HEK293 (cell line): ENCODE results near the gene RASA3.
A peak's percentile ranks its signal among the peaks of the same experiment; 100 is the strongest.

Source experiments
- CTCF ChIA-PET: fragments of 350-600 bp; formaldehyde crosslinking; extraction: SDS; loops from one replicate; lab custom pipeline; 2021; ENCODE audit warnings: antibody characterized with exemption; lab: Yijun Ruan, JAX
- POLR2A ChIA-PET: fragments of 300-600 bp; formaldehyde crosslinking; extraction: SDS; loops from one replicate; lab custom pipeline; 2020; ENCODE audit warnings: antibody characterized with exemption, inconsistent platforms; lab: Yijun Ruan, JAX
- H3K27ac ChIP-seq: fragments of 200-500 bp; sonication (Bioruptor generic); 2 replicates; pipeline ENCODE4 v1.5.1; 2014; ENCODE audit warnings: low read depth, low read length, control low read depth, inconsistent platforms; ENCODE audit errors: extremely low read depth
- H3K36me3 ChIP-seq, 2 experiments: fragments of 200-500 bp in 1 of 2; sonication (Bioruptor generic) in 1 of 2; 1 replicate in 1 of 2; 2 replicates in 1 of 2; pipeline ENCODE4 v1.5.1; 2014 to 2017; ENCODE audit warnings: inconsistent platforms in 2 of 2, low read length in 2 of 2; ENCODE audit not compliant: control insufficient read depth in 2 of 2, insufficient read depth in 1 of 2
- H3K4me1 ChIP-seq: fragments of 200-500 bp; sonication (Bioruptor generic); 2 replicates; pipeline ENCODE4 v1.5.1; 2014; ENCODE audit warnings: mild to moderate bottlenecking, low read length, inconsistent platforms; ENCODE audit not compliant: control insufficient read depth, insufficient read depth
- H3K4me3 ChIP-seq: 2 replicates; pipeline ENCODE4 v1.5.1; 2011; ENCODE audit warnings: low read depth, mild to moderate bottlenecking, control low read depth, low read length, moderate library complexity
- H3K9me3 ChIP-seq: fragments of 200-500 bp; sonication (Bioruptor generic); 2 replicates; pipeline ENCODE4 v1.5.1; 2014; ENCODE audit warnings: low read depth, low read length, inconsistent platforms; ENCODE audit not compliant: control insufficient read depth, insufficient read depth
- EGR2 ChIP-seq: fragments of 450-650 bp; formaldehyde crosslinking; IDR thresholded peaks from 2 replicates; pipeline ENCODE4 v1.5.1; 2016; ENCODE audit warnings: low read depth, missing biosample characterization, missing genetic modification characterization
- GFI1B ChIP-seq: fragments of 450-650 bp; formaldehyde crosslinking; IDR thresholded peaks from 2 replicates; pipeline ENCODE4 v1.5.1; 2016; ENCODE audit warnings: missing biosample characterization, missing genetic modification characterization
- MYNN ChIP-seq: fragments of 450-650 bp; formaldehyde crosslinking; IDR thresholded peaks from 2 replicates; pipeline ENCODE4 v1.5.1; 2016; ENCODE audit warnings: missing biosample characterization, missing genetic modification characterization, borderline replicate concordance
- SP2 ChIP-seq: fragments of 450-650 bp; formaldehyde crosslinking; IDR thresholded peaks from 2 replicates; pipeline ENCODE4 v1.5.1; 2016; ENCODE audit warnings: missing biosample characterization, missing genetic modification characterization
- ZBTB8A ChIP-seq: fragments of 450-650 bp; formaldehyde crosslinking; IDR thresholded peaks from 2 replicates; pipeline ENCODE4 v1.5.1; 2016; ENCODE audit warnings: missing biosample characterization, missing genetic modification characterization
- ZFHX2 ChIP-seq: fragments of 450-650 bp; formaldehyde crosslinking; conservative IDR thresholded peaks from 2 replicates; pipeline ENCODE4 v1.5.1; 2016; ENCODE audit warnings: missing biosample characterization, missing genetic modification characterization
- ZFP41 ChIP-seq: fragments of 450-650 bp; formaldehyde crosslinking; IDR thresholded peaks from 2 replicates; pipeline ENCODE4 v1.5.1; 2016; ENCODE audit warnings: missing biosample characterization, missing genetic modification characterization, borderline replicate concordance
- ZNF133 ChIP-seq: fragments of 450-650 bp; formaldehyde crosslinking; IDR thresholded peaks from 2 replicates; pipeline ENCODE4 v1.5.1; 2016; ENCODE audit warnings: missing biosample characterization, missing genetic modification characterization
- ZNF174 ChIP-seq: fragments of 450-650 bp; formaldehyde crosslinking; IDR thresholded peaks from 2 replicates; pipeline ENCODE4 v1.5.0; 2017; ENCODE audit warnings: missing biosample characterization, mild to moderate bottlenecking, missing genetic modification characterization
- ZNF548 ChIP-seq: fragments of 450-650 bp; formaldehyde crosslinking; IDR thresholded peaks from 2 replicates; pipeline ENCODE4 v1.5.1; 2016; ENCODE audit warnings: missing biosample characterization, missing genetic modification characterization
- ZNF549 ChIP-seq: fragments of 450-650 bp; IDR thresholded peaks from 2 replicates; pipeline ENCODE4 v1.5.1; 2018; ENCODE audit warnings: missing biosample characterization, missing genetic modification characterization, mild to moderate bottlenecking, inconsistent platforms, moderate library complexity
- ZNF610 ChIP-seq: fragments of 450-650 bp; formaldehyde crosslinking; IDR thresholded peaks from 2 replicates; pipeline ENCODE4 v1.5.1; 2016; ENCODE audit warnings: missing biosample characterization, missing genetic modification characterization, borderline replicate concordance
- ZNF621 ChIP-seq: fragments of 450-650 bp; formaldehyde crosslinking; IDR thresholded peaks from 2 replicates; pipeline ENCODE4 v1.5.1; 2017; ENCODE audit warnings: missing biosample characterization, missing genetic modification characterization
- ZNF660 ChIP-seq: fragments of 450-650 bp; IDR thresholded peaks from 2 replicates; pipeline ENCODE4 v1.5.1; 2018; ENCODE audit warnings: missing biosample characterization, mild to moderate bottlenecking, missing genetic modification characterization
- ZNF768 ChIP-seq: fragments of 450-650 bp; formaldehyde crosslinking; IDR thresholded peaks from 2 replicates; pipeline ENCODE4 v1.5.1; 2018; ENCODE audit warnings: missing biosample characterization, mild to moderate bottlenecking, missing genetic modification characterization
- ZSCAN23 ChIP-seq: fragments of 450-650 bp; formaldehyde crosslinking; IDR thresholded peaks from 2 replicates; pipeline ENCODE4 v1.5.1; 2016; ENCODE audit warnings: missing biosample characterization, missing genetic modification characterization
- TF ChIP-seq, protein P1 (sequence below): fragments of 450-650 bp; formaldehyde crosslinking; IDR thresholded peaks from 2 replicates; pipeline ENCODE4 v1.5.1; 2017; ENCODE audit warnings: missing biosample characterization, missing genetic modification characterization
- TF ChIP-seq, protein P2 (sequence below): fragments of 450-650 bp; formaldehyde crosslinking; IDR thresholded peaks from 2 replicates; pipeline ENCODE4; 2016; ENCODE audit warnings: missing biosample characterization, missing genetic modification characterization
- TF ChIP-seq, protein P3 (sequence below): fragments of 450-650 bp; formaldehyde crosslinking; IDR thresholded peaks from 2 replicates; pipeline ENCODE4 v1.5.1; 2016; ENCODE audit warnings: missing biosample characterization, missing genetic modification characterization
- TF ChIP-seq, protein P4 (sequence below): fragments of 450-650 bp; formaldehyde crosslinking; IDR thresholded peaks from 2 replicates; pipeline ENCODE4 v1.5.1; 2016; ENCODE audit warnings: missing biosample characterization, missing genetic modification characterization
- TF ChIP-seq, protein P5 (sequence below): fragments of 450-650 bp; formaldehyde crosslinking; IDR thresholded peaks from 2 replicates; pipeline ENCODE4 v1.5.0; 2017; ENCODE audit warnings: missing biosample characterization, missing genetic modification characterization, borderline replicate concordance

The RASA3 gene

DNA sequence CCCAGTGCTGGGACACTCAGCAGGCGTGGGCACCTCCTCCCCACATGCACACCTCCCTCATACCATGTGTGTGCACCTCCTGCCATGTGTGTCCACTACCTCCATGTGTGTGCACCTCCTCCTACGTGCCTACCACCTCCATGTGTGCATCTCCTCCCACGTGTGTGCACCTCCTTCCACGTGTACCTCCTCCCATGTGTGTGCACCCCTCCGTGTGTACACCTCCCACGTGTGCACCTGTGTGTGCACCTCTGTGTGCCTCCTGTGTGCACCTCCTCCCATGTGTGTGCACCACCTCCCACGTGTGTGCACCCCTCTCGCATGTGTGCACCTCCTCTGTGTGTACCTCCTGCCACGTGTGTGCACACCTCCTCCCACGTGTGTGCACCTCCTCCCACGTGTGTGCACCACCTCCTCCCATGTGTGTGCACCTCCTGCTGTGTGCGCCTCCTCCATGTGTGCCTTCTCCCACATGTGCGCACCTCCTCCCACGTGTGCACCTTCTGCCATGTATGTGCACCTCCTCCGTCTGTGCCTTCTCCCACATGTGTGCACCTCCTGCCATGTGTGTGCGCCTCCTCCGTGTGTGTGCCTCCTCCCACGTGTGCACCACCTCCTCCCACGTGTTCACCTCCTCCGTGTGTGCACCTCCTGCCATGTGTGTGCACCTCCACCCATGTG is 152.5 kb downstream of the RASA3 start:
- no peak overlapping the region for H3K27ac ChIP-seq
- POLR2A ChIA-PET, result no interaction called here
- TF ChIP-seq, protein P1, sequence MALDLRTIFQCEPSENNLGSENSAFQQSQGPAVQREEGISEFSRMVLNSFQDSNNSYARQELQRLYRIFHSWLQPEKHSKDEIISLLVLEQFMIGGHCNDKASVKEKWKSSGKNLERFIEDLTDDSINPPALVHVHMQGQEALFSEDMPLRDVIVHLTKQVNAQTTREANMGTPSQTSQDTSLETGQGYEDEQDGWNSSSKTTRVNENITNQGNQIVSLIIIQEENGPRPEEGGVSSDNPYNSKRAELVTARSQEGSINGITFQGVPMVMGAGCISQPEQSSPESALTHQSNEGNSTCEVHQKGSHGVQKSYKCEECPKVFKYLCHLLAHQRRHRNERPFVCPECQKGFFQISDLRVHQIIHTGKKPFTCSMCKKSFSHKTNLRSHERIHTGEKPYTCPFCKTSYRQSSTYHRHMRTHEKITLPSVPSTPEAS (tag by site-specific recombination), result peak; percentile 73
- TF ChIP-seq, protein P2, sequence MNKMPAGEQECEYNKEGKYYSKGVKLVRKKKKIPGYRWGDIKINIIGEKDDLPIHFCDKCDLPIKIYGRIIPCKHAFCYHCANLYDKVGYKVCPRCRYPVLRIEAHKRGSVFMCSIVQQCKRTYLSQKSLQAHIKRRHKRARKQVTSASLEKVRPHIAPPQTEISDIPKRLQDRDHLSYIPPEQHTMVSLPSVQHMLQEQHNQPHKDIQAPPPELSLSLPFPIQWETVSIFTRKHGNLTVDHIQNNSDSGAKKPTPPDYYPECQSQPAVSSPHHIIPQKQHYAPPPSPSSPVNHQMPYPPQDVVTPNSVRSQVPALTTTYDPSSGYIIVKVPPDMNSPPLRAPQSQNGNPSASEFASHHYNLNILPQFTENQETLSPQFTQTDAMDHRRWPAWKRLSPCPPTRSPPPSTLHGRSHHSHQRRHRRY, result no peak
- TF ChIP-seq, protein P3, sequence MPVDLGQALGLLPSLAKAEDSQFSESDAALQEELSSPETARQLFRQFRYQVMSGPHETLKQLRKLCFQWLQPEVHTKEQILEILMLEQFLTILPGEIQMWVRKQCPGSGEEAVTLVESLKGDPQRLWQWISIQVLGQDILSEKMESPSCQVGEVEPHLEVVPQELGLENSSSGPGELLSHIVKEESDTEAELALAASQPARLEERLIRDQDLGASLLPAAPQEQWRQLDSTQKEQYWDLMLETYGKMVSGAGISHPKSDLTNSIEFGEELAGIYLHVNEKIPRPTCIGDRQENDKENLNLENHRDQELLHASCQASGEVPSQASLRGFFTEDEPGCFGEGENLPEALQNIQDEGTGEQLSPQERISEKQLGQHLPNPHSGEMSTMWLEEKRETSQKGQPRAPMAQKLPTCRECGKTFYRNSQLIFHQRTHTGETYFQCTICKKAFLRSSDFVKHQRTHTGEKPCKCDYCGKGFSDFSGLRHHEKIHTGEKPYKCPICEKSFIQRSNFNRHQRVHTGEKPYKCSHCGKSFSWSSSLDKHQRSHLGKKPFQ (tag by site-specific recombination), result peak; percentile 63; the same call in 1 of the 2 replicates
- TF ChIP-seq ZNF621 (tag by site-specific recombination) (no peak), ZNF660 (tag by site-specific recombination) (no peak), ZNF549 (tag by site-specific recombination) (no peak), ZSCAN23 (tag by site-specific recombination) (no peak), ZNF768 (tag by site-specific recombination) (no peak), GFI1B (tag by site-specific recombination) (no peak), ZFP41 (tag by site-specific recombination) (no peak), MYNN (tag by site-specific recombination) (no peak), SP2 (tag by site-specific recombination) (no peak), EGR2 (tag by site-specific recombination) (peak; percentile 83), ZBTB8A (no peak), ZNF174 (tag by site-specific recombination) (no peak), ZNF133 (tag by site-specific recombination) (no peak), ZFHX2 (tag by site-specific recombination) (peak; percentile 97), ZNF548 (tag by site-specific recombination) (no peak), ZNF610 (no peak)
- TF ChIP-seq, protein P4, sequence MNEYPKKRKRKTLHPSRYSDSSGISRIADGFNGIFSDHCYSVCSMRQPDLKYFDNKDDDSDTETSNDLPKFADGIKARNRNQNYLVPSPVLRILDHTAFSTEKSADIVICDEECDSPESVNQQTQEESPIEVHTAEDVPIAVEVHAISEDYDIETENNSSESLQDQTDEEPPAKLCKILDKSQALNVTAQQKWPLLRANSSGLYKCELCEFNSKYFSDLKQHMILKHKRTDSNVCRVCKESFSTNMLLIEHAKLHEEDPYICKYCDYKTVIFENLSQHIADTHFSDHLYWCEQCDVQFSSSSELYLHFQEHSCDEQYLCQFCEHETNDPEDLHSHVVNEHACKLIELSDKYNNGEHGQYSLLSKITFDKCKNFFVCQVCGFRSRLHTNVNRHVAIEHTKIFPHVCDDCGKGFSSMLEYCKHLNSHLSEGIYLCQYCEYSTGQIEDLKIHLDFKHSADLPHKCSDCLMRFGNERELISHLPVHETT (tag by site-specific recombination), result no peak
- TF ChIP-seq, protein P5, sequence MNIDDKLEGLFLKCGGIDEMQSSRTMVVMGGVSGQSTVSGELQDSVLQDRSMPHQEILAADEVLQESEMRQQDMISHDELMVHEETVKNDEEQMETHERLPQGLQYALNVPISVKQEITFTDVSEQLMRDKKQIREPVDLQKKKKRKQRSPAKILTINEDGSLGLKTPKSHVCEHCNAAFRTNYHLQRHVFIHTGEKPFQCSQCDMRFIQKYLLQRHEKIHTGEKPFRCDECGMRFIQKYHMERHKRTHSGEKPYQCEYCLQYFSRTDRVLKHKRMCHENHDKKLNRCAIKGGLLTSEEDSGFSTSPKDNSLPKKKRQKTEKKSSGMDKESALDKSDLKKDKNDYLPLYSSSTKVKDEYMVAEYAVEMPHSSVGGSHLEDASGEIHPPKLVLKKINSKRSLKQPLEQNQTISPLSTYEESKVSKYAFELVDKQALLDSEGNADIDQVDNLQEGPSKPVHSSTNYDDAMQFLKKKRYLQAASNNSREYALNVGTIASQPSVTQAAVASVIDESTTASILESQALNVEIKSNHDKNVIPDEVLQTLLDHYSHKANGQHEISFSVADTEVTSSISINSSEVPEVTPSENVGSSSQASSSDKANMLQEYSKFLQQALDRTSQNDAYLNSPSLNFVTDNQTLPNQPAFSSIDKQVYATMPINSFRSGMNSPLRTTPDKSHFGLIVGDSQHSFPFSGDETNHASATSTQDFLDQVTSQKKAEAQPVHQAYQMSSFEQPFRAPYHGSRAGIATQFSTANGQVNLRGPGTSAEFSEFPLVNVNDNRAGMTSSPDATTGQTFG, result no peak
- no peaks in the 10 kb centered on the region for H3K9me3 ChIP-seq
- no peaks in the 10 kb centered on the region for H3K4me1 ChIP-seq
- H3K36me3 ChIP-seq, result peaks cover 0 to 12% of the 10 kb centered on the region in 2 experiments; a peak in 1 of 3 replicates
- CTCF ChIA-PET, result interaction anchor here (0.6 kb wide), 1 partner anchor 365 kb away, joined by 4 read pairs; no protein-coding TSS in a partner anchor
- H3K4me3 ChIP-seq, result no peak overlapping the region
